Endothelial cell of umbilical vein (primary cell): ENCODE data around the gene LARGE1. TPM values are rescaled to one million over a fixed set of nuclear protein-coding genes. Genes with fewer than 3 reads are reported as not detected.

Experiments
- BruUV-seq: library from RNA; stranded (reverse); fragments of 400-500 nt; replicated peaks from 2 replicates; lab custom pipeline; 2021; lab: Mats Ljungman, UMichigan
- CTCF ChIA-PET: fragments of 300-600, 350-600 bp; sonication (Branson Sonifier 250); formaldehyde crosslinking; loops from one replicate; lab custom pipeline; 2021; ENCODE audit warnings: antibody characterized with exemption, inconsistent platforms; lab: Charles Lee
- POLR2A ChIA-PET: fragments of 300-600, 350-600 bp; sonication (Branson Sonifier 250); formaldehyde crosslinking; loops from one replicate; lab custom pipeline; 2021; ENCODE audit warnings: antibody characterized with exemption, inconsistent platforms; lab: Charles Lee
- DNase-seq: peaks from one replicate; pipeline ENCODE4 v3.0.0-alpha.2; 2011; ENCODE audit warnings: low read depth, low spot score
- FAIRE-seq: peaks from 2 replicates; lab custom pipeline; 2011; peaks lifted over from hg19 to GRCh38; lab: Jason Lieb, UNC
- H2AFZ ChIP-seq: 2 replicates; pipeline ENCODE4 v1.6.0; 2012; ENCODE audit warnings: low read depth, low read length, control low read depth, inconsistent platforms
- H3K27ac ChIP-seq: 2 replicates; pipeline ENCODE4 v1.5.1; 2011; ENCODE audit warnings: low read depth, mild to moderate bottlenecking, control low read depth, low read length, moderate library complexity; ENCODE audit not compliant: insufficient read depth
- H3K27me3 ChIP-seq, 2 experiments: 2 replicates each; pipeline versions ENCODE4 v1.6.0 to v1.6.1; 2011; ENCODE audit warnings: low read length in 2 of 2, mixed read lengths in 1 of 2; ENCODE audit not compliant: control insufficient read depth in 2 of 2, insufficient read depth in 2 of 2
- H3K36me3 ChIP-seq, 2 experiments: 2 replicates in 1 of 2; 3 replicates in 1 of 2; pipeline ENCODE4 v1.5.1; 2011; ENCODE audit warnings: low read length in 2 of 2, mild to moderate bottlenecking in 1 of 2, moderate library complexity in 1 of 2; ENCODE audit not compliant: control insufficient read depth in 2 of 2, insufficient read depth in 2 of 2; ENCODE audit errors: extremely low read depth in 1 of 2
- H3K4me1 ChIP-seq: 3 replicates; pipeline ENCODE4 v1.5.1; 2011; ENCODE audit warnings: mild to moderate bottlenecking, low read length; ENCODE audit not compliant: control insufficient read depth, insufficient read depth; ENCODE audit errors: extremely low read depth
- H3K4me2 ChIP-seq: 2 replicates; pipeline ENCODE4 v1.6.1; 2011; ENCODE audit warnings: low read length, control low read depth, mixed read lengths; ENCODE audit not compliant: insufficient read depth
- H3K4me3 ChIP-seq, 3 experiments: fragments of 200-600 bp in 1 of 3; sonication (generic), shearing (Covaris generic) in 1 of 3; replicated peaks in 1 of 3; 2 replicates each; pipeline ENCODE4 v1.5.1; 2011 to 2016; ENCODE audit warnings: control low read depth in 3 of 3, low read length in 3 of 3, mild to moderate bottlenecking in 2 of 3, inconsistent platforms in 1 of 3, low read depth in 1 of 3, moderate library complexity in 1 of 3; ENCODE audit not compliant: insufficient read depth in 1 of 3
- H3K79me2 ChIP-seq: 2 replicates; pipeline ENCODE4 v1.6.0; 2012; ENCODE audit warnings: low read length, inconsistent platforms; ENCODE audit not compliant: control insufficient read depth, insufficient read depth
- H3K9ac ChIP-seq: replicated peaks from 2 replicates; pipeline ENCODE3; 2011; ENCODE audit warnings: low read length, control low read depth; ENCODE audit not compliant: insufficient read depth; ENCODE audit errors: extremely low read depth
- H3K9me1 ChIP-seq: replicated peaks from 3 replicates; pipeline ENCODE4 v1.6.0; 2011; ENCODE audit warnings: mild to moderate bottlenecking, low read length; ENCODE audit not compliant: control insufficient read depth, insufficient read depth; ENCODE audit errors: extremely low read depth
- H3K9me3 ChIP-seq: replicated peaks from 2 replicates; pipeline ENCODE4 v1.5.1; 2012; ENCODE audit warnings: low read length, inconsistent platforms; ENCODE audit not compliant: control insufficient read depth, insufficient read depth
- H4K20me1 ChIP-seq: replicated peaks from 2 replicates; pipeline ENCODE3; 2011; ENCODE audit warnings: mild to moderate bottlenecking, low read length; ENCODE audit not compliant: control insufficient read depth, insufficient read depth; ENCODE audit errors: extremely low read depth
- CTCF ChIP-seq, 2 donors: IDR thresholded peaks; 1 replicate in 1 of 2; 2 replicates in 1 of 2; pipeline ENCODE4 v1.5.1; 2011; ENCODE audit warnings: low read length in 2 of 2, mild to moderate bottlenecking in 2 of 2, moderate library complexity in 2 of 2, control low read depth in 1 of 2, inconsistent platforms in 1 of 2, low read depth in 1 of 2; ENCODE audit not compliant: insufficient read depth in 1 of 2; ENCODE audit errors: extremely low read depth in 1 of 2
- EZH2 ChIP-seq: IDR thresholded peaks from 2 replicates; pipeline ENCODE4 v1.6.1; 2012; ENCODE audit warnings: borderline replicate concordance, low read depth, mild to moderate bottlenecking, moderate library complexity, low read length, inconsistent platforms; ENCODE audit not compliant: severe bottlenecking
- FOS ChIP-seq: IDR thresholded peaks from 2 replicates; pipeline ENCODE4 v1.6.1; 2011; ENCODE audit warnings: mild to moderate bottlenecking, low read length, moderate library complexity, borderline replicate concordance; ENCODE audit not compliant: insufficient read depth
- GATA2 ChIP-seq: IDR thresholded peaks from 2 replicates; pipeline ENCODE4 v1.7.0; 2011; ENCODE audit warnings: low read depth, mild to moderate bottlenecking, moderate library complexity, mixed read lengths, low read length; ENCODE audit not compliant: insufficient read length, insufficient read depth
- JUN ChIP-seq: IDR thresholded peaks from 2 replicates; pipeline ENCODE4 v1.6.1; 2011; ENCODE audit warnings: borderline replicate concordance, low read depth; ENCODE audit not compliant: insufficient read length, insufficient read depth
- MAX ChIP-seq: IDR thresholded peaks from 2 replicates; pipeline ENCODE4 v1.6.1; 2011; ENCODE audit not compliant: insufficient read depth, insufficient read length
- MYC ChIP-seq: IDR thresholded peaks from one replicate; pipeline ENCODE4 v1.6.1; 2011; ENCODE audit warnings: mild to moderate bottlenecking, low read depth, low read length
- POLR2A ChIP-seq: IDR thresholded peaks from 2 replicates; pipeline ENCODE4 v1.6.1; 2012; ENCODE audit warnings: low read depth, mild to moderate bottlenecking, control low read depth, low read length
- POLR2AphosphoS5 ChIP-seq: IDR thresholded peaks from 2 replicates; pipeline ENCODE4 v1.6.1; 2012; ENCODE audit warnings: low read depth, mild to moderate bottlenecking, control low read depth, low read length, moderate library complexity; ENCODE audit not compliant: insufficient read depth
- dilution Hi-C: fragments of 300-500 bp; cut with MboI; formaldehyde crosslinking; loops from one replicate; pipeline ENCODE4 v1.15.0; 2019; ENCODE audit warnings: low sequenced_read_pairs; ENCODE audit not compliant: extremely low pct_ligation_motif_present
- intact Hi-C: fragments of 100-400 bp; cut with micrococcal nuclease; formaldehyde crosslinking; loops from one replicate; pipeline ENCODE4 v1.10.0; 2022
- polyA plus RNA-seq, 4 experiments: library from polyadenylated mRNA; depleted of rRNA in 3 of 4; stranded (reverse) in 3 of 4; unstranded in 1 of 4; fragments of >200 nt; gene quantifications; 2 replicates each; pipeline versions ENCODE4 v1.2.1 to v1.2.3, GENCODE V29; 2011 to 2012; ENCODE audit warnings: missing spikeins in 1 of 4
- total RNA-seq: library from RNA; stranded (reverse); gene quantifications from 2 replicates; pipeline ENCODE4 v1.2.3, GENCODE V29; 2021

Gene LARGE1
- total and polyA plus RNA-seq, 2 donors (not counting 3 experiments of a cell fraction or from before 2014, with no cell fraction given): 0.95 to 4.4 TPM

GRCh38 chr22:33350491-33350890, 569.8 kb downstream of the LARGE1 start:
- no peak overlapping the region for H2AFZ ChIP-seq
- H3K36me3 ChIP-seq: no peaks in the 10 kb centered on the region
- H3K9me1 ChIP-seq: no peaks in the 10 kb centered on the region
- H3K4me1 ChIP-seq: no peaks in the 10 kb centered on the region
- FAIRE-seq: no peak
- POLR2A ChIA-PET: no interaction called here
- H3K79me2 ChIP-seq: no peaks in the 10 kb centered on the region
- peaks cover 6% of the 10 kb centered on the region for H3K9me3 ChIP-seq
- H3K27ac ChIP-seq: no peak overlapping the region
- H3K27me3 ChIP-seq: no peaks in the 10 kb centered on the region
- H3K9ac ChIP-seq: no peak overlapping the region
- intact Hi-C loops (no loop called here), dilution Hi-C loops (no loop called here)
- no peak overlapping the region for H3K4me3 ChIP-seq
- BruUV-seq: no TSS peak
- H4K20me1 ChIP-seq: no peaks in the 10 kb centered on the region
- CTCF ChIA-PET: no interaction called here
- no peak overlapping the region for H3K4me2 ChIP-seq
- TF ChIP-seq GATA2 (no peak), MYC (no peak), FOS (no peak), MAX (no peak), POLR2AphosphoS5 (no peak), JUN (no peak), EZH2 (no peak), CTCF (IDR thresholded peaks at IDR 0.05; ENCODE audit: extremely low read depth in 1 of 2, insufficient read depth in 1 of 2, low read depth in 1 of 2, low read length in 2 of 2) (no peak), POLR2A (no peak)
- no peak for DNase-seq
